Measurements from ENCODE around the gene SHISAL2B.

SHISAL2B gene

DNA sequence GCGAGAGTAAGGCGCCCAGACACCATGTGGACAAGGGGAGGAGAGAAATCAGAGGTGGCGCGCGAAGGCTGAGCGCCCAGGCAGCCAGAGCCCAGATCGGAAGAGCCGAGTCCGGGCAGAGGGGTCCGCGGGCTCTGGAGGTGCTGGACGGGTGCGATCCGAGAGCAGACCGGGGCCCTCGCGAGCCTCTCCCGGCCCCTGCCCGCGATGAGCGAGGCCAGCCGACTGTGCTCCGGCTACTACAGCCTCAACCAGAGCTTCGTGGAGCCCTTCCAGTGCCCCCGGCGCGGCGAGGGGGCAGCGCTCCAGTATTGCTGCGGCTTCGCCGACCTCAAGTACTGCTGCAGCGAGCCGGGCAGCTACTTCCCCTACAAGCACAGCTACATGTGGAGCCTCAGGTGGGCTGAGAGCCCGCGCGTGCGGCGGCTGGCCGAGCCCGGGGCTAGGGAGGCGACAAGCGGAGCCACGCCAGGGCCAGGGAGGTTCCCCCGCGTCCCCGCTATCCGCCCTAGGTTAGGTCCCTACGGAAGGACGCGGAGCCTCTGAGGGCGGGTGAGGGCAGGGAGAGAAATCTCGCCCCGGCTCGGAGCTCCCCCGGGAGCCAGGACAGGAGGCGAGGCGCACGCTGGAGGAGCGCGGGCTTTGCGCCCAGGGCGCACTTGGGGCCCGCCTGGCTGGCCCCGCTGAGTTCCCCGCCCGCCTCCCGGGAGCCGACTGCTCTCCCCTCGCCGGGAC, at the start of gene SHISAL2B:
Gene SHISAL2B, plus strand, starts transcription at position 87 of the 735 bp plus-strand sequence. Its CDS starts 121 bp downstream, at position 208.
- TF ChIP-seq, protein P1, sequence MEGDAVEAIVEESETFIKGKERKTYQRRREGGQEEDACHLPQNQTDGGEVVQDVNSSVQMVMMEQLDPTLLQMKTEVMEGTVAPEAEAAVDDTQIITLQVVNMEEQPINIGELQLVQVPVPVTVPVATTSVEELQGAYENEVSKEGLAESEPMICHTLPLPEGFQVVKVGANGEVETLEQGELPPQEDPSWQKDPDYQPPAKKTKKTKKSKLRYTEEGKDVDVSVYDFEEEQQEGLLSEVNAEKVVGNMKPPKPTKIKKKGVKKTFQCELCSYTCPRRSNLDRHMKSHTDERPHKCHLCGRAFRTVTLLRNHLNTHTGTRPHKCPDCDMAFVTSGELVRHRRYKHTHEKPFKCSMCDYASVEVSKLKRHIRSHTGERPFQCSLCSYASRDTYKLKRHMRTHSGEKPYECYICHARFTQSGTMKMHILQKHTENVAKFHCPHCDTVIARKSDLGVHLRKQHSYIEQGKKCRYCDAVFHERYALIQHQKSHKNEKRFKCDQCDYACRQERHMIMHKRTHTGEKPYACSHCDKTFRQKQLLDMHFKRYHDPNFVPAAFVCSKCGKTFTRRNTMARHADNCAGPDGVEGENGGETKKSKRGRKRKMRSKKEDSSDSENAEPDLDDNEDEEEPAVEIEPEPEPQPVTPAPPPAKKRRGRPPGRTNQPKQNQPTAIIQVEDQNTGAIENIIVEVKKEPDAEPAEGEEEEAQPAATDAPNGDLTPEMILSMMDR (IDR thresholded peaks at IDR 0.05): no peak

DNA sequence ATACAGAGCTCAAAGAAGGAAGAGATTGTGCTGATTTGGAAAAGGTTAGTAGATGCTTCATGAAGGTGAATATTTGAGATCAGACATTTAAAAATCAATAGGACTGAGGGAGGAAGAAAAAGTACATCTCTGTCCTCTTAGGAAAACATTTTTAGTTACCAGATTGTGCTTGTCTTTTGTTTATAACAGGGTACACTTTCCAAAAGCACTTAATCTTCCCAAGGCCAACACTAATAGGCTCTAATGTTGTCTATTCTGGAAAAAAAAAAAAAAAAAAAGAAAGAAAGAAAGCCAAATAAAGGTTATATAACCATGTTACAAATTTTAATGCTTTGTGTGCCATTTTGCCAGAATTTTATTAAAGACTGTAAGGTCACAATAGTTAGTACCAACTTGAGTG, 45.5 kb upstream of the SHISAL2B start:
- TF ChIP-seq, protein P1 (IDR thresholded peaks at IDR 0.05): no peak

DNA sequence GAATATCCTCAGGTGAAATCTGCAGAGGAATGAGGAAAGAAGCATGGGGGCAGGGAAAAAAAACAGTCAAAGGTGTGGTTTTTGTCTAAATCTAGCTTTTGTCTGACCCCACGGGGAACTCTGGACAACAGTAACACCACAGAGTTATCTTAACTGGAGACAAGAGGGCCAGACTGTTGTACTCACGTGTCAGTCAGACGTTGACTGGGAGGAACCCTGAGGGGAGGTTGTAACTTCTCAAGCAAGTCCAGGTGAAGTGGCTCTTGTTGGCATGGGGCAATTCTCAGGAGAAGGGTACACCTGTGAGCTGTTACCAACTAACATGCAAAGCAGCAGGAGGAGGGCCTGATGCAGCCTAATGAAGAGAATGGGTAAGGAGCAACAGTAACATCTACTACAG, 44.1 kb upstream of the SHISAL2B start:
- TF ChIP-seq, protein P1 (IDR thresholded peaks at IDR 0.05): no peak

DNA sequence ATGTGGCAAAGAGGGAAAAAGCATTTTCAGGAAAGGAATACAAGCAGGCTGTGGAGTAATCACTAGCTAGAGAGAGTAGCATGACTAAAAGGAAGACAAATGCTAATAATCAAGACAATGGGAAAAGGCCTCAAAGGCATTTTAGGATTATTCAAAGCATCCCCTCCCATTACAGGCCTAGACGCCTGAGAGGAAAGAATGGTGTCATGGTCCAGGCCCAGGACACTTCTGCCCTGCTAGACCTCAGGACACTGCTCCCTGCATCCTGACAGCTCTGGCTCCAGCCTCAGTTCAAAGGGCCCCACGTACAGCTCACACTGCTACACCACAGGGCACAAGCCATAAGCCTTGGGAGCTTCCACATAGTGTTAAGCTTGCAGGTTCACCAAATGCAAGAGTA, 40.8 kb upstream of the SHISAL2B start:
- TF ChIP-seq, protein P1 (IDR thresholded peaks at IDR 0.05): no peak

DNA sequence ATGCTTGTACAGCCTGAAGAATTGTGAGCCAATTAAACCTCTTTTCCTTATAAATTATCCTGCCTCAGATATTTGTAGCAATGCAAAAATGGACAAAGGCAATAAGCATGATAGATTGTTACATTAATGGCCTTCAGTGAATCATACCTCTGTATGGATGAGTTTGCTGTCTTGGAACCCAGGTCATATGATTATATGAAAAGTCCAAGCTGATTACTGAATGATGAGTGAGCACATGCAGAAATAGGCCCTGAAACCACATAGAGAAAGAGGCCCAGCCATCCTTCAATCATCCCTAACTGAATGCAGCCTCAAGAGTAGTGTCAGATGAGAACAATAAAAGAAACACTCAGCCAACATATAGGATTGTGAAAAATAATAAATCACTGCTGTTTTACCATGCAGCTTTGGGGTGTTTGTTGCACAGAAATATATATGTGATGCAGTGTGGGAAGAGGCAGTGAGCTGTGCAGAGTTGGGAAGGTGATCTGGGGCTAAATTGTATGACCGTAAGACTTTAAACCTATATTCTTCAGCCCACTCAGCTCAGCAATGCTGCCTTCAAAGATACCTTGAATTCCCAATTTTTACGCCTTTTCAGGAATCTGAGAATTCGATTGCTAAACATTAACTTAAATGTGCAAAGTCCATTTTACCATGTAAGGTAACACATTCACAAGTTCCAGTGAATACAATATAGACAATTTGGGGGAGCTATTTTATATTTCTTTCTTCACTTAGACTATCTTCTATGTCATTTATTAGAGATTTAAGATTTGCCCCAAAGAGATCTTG, 36.3 kb upstream of the SHISAL2B start:
- TF ChIP-seq, protein P1 (IDR thresholded peaks at IDR 0.05): no peak

DNA sequence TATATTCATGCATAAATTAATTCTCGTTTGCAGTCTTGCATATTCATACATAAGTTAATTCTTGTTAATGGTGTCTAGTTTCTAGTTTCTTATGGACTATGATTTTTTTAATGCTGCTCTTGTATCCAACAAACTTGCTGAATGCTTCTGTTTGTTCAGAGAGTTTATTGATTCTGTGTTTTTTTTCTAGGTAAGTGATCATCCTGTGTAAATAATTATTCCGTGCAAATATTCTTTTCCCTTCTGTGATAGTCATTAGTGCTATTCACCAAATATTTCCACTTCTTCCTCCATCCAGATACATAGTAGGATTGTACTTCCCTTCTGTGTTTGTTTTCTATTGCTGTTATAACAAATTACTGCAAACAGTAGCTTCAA, 35.8 kb upstream of the SHISAL2B start:
- TF ChIP-seq, protein P1 (IDR thresholded peaks at IDR 0.05): no peak

DNA sequence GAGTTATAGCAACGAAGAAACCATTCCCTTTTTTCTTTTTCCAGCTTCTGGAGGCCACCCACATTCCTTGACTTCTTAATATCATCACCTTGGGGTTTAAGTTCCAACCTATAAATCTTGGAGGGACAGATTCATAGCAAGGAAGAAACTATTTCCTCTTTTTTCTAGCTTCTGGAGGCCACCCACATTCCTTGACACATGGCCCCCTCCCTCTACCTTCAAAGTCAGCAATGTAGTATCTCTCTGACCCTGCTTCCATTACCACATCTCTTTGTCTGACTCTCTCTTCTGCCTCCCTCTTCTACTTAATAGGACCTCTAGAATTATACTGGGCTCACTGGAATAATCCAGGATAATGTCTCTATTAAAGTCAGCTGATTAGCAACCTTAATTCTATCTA, 34.7 kb upstream of the SHISAL2B start:
- TF ChIP-seq, protein P1 (IDR thresholded peaks at IDR 0.05): no peak

Data from LNCAP (cell line).